AG09319 (cell line): ENCODE measurements around the gene CLEC18C.
"Not testable (repeated sequence)": the region's sequence is repeated elsewhere in the genome, so short reads cannot be mapped to it uniquely, and the experiment has no call there.

Source experiments
- DNase-seq: peaks from one replicate; pipeline ENCODE4 v3.0.0-alpha.2; 2010; ENCODE audit warnings: low read depth; ENCODE audit errors: extremely low read depth
- TF ChIP-seq, protein P1 (sequence below): IDR thresholded peaks from 2 replicates; pipeline ENCODE4 v1.5.1; 2011; ENCODE audit warnings: low read depth, mild to moderate bottlenecking, inconsistent platforms, low read length, moderate library complexity

CLEC18C gene

DNA sequence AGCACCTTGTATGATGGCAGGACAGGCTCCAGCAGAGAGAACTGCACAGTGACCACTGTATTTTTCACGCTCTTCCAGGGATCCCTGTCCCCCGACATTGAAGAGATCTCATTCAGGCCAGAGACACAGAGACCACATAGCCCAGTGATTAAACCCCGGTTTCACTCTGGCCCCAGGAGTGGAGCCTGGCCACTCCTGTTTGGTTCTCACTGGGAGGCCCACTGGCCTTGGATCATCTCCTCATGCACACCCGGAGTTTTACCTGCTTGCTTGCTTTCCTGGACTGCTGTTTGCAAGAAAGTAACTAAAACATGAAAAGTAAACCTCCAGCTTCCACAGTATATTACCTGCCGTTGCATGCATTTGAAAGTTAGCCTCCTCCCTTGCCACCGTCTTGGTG lies 13.2 kb upstream of the CLEC18C start:
- TF ChIP-seq, protein P1, sequence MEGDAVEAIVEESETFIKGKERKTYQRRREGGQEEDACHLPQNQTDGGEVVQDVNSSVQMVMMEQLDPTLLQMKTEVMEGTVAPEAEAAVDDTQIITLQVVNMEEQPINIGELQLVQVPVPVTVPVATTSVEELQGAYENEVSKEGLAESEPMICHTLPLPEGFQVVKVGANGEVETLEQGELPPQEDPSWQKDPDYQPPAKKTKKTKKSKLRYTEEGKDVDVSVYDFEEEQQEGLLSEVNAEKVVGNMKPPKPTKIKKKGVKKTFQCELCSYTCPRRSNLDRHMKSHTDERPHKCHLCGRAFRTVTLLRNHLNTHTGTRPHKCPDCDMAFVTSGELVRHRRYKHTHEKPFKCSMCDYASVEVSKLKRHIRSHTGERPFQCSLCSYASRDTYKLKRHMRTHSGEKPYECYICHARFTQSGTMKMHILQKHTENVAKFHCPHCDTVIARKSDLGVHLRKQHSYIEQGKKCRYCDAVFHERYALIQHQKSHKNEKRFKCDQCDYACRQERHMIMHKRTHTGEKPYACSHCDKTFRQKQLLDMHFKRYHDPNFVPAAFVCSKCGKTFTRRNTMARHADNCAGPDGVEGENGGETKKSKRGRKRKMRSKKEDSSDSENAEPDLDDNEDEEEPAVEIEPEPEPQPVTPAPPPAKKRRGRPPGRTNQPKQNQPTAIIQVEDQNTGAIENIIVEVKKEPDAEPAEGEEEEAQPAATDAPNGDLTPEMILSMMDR, result no peak
- DNase-seq, result no peak

DNA sequence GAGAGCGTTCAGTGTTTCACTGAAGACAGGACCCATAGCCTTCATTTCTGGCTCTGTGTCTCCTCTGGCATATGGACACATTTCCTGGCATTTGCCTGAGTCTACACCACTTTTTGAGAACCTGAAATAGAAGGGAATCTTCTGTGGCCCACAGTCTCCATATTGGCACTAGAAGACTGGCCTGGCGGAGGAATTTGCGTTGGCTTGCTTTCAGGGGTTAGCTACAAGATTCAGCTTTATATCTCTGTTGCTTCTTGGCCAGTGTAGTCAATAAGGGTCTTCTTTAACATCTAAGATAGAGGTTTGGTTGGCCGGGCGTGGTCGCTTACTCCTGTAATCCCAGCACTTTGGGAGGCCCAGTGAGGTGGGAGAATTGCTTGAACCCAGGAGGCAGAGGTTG lies 12.8 kb upstream of the CLEC18C start:
- no peak for DNase-seq
- TF ChIP-seq, protein P1, result no peak

DNA sequence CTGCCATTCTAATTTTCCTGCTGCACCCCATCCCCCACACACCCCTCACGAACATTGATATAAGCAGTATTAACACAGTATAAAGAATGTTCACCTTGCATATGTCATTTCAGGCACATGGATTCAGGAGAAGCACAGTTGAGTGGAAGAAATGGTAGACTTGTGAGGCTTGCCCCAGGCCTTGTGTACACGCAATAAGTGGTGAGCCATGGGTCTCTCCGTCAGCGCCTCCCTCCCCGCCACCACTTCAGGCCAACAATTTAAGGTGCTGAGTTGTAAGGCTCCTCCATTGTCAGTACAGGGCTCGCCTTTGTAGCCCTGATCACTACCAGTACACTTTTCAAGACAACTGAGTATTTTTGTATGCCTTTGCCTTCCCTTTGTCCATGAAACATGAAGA lies 12.2 kb upstream of the CLEC18C start:
- DNase-seq, result no peak
- TF ChIP-seq, protein P1, result no peak

DNA sequence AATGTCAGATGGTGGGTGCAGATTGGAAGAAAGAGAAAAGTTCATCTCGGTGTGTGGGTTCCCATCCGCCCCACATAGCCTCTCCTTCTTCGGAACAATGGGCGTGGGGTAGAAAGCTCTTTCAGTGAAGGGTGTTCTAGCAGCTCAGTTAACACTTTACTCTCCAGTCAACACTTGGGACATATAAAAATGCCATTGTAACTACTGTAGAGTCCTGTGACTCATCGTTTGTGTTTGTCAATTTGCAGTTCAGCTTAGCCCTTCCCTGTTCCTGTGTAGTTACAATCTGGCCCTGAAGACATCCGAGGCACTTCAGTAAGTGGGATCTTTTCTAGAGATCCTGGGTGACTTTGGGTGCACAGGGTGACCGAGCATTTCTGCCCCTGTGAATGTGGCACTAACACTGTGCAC lies 11.5 kb upstream of the CLEC18C start:
- TF ChIP-seq, protein P1, result no peak
- no peak for DNase-seq

DNA sequence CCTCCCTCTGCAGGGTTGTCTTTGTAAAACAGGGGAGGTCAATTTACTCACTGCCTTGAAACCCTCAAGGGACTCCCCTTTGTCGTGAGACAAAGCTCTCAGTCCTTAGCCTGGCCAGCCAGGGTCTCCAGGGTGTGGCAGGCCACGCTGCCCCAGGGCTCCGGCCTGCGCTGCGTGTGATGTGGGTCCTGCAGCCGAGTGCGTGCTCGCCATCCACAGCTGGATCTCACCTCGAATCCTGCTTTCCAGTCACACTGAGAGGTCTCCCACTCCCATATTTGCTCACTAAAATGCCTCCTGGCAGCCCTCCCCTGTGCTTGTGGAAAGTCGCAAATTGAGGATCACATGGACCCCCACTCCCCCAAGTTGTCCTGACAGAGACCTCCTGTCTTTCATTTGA lies 10.0 kb upstream of the CLEC18C start:
- DNase-seq, result no peak

DNA sequence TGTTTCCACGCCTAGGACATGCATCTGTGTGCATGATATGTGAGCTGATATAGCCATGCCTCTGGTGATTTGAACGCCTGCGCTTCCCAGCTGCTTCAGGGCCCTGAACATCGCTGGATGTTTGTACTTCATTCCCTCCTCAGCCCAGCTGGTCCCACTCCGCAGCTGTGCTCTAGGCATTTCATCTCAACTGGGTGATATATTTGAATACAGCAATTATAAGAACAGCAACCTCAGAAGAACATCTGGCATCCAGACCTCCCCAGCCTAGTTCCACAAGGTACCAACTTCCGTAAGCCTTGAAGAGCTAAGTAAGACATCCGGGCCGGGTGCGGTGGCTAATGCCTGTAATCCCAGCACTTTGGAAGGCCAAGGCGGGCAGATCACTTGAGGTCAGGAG lies 6.9 kb upstream of the CLEC18C start:
- not testable (repeated sequence) for DNase-seq

More for the DNA sequence above, 10.0 kb upstream of the CLEC18C start:
- TF ChIP-seq, protein P1, result no peak

DNA sequence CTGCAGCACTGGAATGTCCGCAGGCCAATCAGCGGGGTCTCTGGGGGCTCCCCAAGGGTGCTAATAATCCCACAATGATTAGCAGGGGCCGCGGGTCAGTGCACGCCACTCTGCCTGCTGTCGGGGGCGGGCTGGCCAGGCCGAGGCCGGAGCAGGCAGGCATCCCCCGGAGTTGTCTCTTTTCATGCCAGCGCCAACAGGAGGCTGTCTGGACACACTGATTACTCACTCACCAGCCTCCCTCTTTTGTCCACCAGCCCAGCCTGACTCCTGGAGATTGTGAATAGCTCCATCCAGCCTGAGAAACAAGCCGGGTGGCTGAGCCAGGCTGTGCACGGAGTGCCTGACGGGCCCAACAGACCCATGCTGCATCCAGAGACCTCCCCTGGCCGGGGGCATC lies 329 bp downstream of the CLEC18C start:
- DNase-seq, result not testable (repeated sequence)

DNA sequence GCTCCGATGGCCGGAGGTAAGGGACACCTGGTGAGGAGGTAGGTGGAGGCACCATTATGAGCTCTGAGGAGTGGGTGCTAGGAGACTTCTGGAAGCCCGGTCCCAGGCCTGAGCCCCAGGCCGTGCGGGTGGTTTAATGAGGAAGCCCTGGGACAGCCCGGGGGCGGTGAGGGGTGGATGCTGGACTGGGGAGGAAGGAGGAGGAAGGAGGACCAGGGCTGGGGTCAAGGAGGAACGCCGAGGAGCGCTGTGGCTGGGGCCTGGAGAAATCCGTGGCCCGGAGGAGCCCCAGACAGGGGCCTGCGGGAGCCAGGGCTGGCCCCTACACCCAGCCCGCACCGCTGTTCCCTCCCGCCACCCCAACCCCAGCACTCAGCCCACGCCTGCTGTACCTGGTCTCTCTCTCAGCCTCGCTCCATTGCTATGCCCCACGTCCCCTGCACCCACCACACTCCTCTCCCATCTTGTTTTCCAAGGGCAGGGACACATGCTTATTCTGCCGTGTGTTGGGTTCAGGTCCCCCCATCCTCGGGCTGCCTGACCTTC lies 873 bp downstream of the CLEC18C start:
- DNase-seq, result not testable (repeated sequence)

DNA sequence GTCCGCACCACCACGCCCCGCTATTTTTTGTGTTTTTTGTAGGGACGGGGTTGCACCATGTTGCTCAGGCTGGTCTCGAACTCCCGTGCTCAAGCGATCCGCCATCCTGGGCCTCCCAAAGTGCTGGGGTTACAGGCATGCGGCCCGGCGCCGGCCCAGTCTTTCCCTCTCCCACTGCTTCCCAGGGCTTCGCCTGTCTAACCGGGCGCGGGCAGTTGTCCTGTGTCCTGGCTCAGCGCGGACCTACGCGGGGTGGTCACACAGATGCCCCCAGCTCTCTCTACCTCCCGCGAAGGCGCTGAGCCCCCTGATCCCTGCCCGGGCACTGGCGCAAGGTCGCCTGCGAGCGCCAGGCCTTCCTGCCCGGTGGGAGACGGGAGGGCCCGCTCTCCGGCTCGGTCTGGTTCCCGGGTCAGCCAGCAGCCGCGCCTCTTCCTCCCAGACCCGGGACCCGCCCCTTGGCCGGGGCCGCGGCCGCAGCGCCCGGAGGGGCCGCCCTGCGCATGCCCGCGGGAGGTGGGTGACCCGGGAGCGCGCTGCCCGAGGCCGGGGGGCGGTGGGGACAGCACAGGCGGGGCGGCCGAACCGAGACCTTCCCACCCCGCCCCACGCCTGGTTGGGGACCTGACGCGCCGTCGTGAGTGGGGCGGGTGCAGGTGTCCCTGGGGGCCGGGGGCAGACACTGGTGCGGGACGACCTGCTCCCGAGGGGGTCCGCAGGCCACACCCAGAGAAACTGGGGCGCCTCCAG lies 14.4 kb downstream of the CLEC18C start:
- not testable (repeated sequence) for DNase-seq

DNA sequence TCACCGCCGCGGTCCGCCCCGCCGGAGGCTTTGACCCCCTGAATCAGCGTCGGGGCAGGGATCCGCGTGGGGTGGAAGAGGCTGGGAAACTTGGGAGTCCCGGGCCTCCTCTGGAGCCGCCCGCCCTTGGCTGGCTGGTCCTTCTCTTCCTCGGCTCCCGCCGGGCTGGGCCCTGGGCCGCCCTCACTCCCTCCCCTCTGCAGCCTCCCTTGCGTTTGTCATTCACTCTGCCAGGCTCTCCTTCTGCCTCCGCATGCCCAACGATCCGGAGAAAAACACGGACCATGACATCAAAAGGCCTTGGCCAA lies 15.0 kb downstream of the CLEC18C start:
- not testable (repeated sequence) for DNase-seq

DNA sequence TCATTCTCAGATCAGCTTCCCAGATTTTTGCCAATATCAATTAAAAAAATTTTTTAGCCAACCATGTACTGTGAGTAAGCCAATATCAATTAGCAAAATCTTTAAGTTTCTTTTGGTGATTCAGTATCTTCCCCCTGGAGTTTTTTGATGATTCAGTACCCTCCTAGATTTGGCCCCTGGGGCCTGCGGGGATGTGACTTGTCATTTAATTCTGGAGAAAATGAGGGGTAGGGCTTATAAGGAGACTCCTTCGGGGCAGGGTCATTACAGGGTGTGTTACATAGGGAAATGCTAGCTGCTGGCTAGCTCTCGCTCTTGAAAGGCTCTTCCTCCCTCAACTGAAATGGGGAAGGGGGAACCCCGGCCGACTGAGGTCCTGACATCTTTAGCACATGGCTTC lies 17.0 kb downstream of the CLEC18C start:
- DNase-seq, result not testable (repeated sequence)

DNA sequence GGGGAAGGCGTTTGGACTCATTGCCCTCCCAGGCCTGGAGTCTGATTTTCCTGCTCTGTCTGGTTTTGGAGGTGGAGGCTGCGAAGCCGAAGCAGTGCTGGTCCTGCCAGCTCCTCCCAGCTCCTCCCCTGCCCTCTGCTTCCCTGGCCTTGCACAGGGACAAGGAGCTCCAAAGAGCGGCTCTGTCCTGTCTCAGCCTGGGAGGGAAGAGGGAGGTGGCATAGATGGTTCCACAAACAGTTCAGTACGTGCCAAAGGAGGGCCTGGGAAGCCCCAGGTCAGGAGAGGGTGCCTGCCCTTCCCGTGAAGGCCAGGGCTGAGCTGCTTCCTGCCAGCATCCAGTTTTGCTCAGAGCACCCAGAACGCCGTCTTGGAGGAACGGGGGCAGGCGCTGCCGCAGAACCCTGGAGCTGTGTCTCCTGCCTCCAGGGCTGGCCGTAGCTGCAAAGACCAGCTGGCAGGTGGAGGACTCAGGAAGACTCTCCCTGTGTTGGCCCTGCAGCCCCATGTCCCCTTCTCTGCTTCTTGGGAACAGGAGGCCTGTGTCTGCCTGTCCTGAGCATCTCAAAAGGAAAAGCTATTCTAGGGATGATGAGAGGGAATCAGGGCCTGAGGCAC lies 23.2 kb downstream of the CLEC18C start:
- DNase-seq, result not testable (repeated sequence)

DNA sequence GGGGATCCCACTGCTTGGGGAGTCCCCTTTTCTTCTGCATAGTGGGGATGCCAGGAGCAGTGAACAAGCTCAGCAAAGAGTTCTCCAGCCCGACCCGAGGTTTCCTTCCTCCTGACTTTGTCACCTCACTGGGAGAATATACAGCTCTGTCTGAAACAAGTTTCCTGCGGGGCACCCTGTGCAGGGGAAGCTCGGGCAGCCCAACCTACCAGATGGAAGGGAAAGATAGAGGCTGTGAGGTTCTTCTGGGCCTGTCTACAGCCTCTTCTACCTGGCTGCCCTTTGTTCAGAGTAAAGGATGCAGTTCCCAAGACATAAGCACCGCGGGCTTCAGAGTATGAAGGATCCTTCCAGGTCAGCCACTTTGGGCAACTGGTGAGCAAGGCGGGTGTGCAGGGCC lies 24.0 kb downstream of the CLEC18C start:
- DNase-seq, result not testable (repeated sequence)

DNA sequence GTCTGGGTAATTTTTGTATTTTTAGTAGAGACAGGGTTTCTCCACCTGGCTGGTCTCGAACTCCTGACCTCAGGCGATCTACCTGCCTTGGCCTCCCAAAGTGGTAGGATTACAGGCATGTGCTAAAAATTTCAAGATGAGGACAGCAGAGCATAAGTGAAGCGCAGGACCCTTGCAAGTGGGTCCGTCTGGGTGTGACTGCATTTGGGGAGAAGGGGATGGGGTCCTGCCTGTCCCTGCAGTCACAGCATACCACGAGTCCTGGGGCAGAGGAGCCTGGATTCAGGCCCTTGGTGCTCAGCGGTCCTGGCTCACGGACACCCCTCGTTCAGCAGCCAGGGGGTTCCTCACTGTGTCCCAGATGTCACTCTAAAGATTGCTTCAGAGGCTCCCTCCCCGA lies 24.6 kb downstream of the CLEC18C start:
- not testable (repeated sequence) for DNase-seq
